Mucosa of stomach (tissue), 1 donor: Measurements from ENCODE around the gene KIF21A.

Experiments
- H3K27me3 ChIP-seq: one replicate; pipeline ENCODE4 v1.7.0; 2013; ENCODE audit warnings: mild to moderate bottlenecking, low read length; ENCODE audit not compliant: control insufficient read depth, insufficient read depth
- H3K36me3 ChIP-seq: one replicate; pipeline ENCODE4 v1.7.0; 2013; ENCODE audit warnings: low read length; ENCODE audit not compliant: control insufficient read depth, insufficient read depth
- H3K4me1 ChIP-seq: one replicate; pipeline ENCODE4 v1.7.0; 2013; ENCODE audit warnings: mild to moderate bottlenecking, low read length; ENCODE audit not compliant: control insufficient read depth, insufficient read depth
- H3K4me3 ChIP-seq: one replicate; pipeline ENCODE4 v1.7.0; 2013; ENCODE audit warnings: low read length
- H3K9ac ChIP-seq: one replicate; pipeline ENCODE4 v1.7.0; 2013; ENCODE audit warnings: mild to moderate bottlenecking, low read length, moderate library complexity
- H3K9me3 ChIP-seq: one replicate; pipeline ENCODE4 v1.7.0; 2013; ENCODE audit warnings: mild to moderate bottlenecking, low read length, moderate library complexity; ENCODE audit not compliant: control insufficient read depth
- donor health status: Pancreatic carcinoma.

KIF21A gene

DNA sequence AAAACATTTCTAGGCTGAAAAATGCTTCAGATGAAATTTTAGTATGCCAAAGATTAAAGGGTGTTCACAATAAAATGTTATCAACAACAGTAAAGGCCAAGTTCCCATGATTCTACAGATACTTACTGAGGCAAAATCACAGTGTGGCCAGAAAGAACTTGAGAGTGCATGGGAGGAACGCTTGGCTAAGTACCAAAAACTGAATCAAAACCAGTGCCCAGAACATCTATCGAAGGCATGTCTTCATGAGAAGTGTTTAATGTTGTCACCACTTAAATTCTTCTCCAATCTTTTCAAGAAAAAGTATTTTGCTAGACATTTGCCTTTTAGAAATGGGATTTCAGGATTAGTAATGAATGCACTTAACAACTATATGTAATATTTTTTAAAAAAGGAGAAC is 41.5 kb downstream of the KIF21A start:
- H3K9ac ChIP-seq = no peak overlapping the region
- H3K27me3 ChIP-seq = no peaks in the 10 kb centered on the region
- no peak overlapping the region for H3K4me3 ChIP-seq
- no peaks in the 10 kb centered on the region for H3K4me1 ChIP-seq
- H3K36me3 ChIP-seq = no peaks in the 10 kb centered on the region
- no peaks in the 10 kb centered on the region for H3K9me3 ChIP-seq

DNA sequence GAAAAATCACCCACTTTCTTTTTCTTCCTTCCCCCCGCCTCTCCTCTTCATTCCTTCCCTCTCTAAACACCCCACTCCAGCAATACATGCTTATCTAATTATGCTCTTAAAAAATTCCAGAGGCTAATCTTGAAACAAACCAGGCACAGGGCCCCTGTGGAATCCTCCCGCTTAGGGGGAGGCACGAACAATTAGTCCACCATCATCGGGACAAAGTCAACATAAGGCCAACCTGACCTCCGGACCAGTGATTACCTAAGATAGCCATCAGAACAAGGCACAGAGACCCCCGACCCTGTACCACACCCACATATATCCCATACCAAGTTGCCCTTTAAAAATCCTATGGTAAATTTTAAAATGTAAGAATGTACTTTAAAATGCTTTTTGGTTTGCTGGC is 47.1 kb downstream of the KIF21A start:
- no peaks in the 10 kb centered on the region for H3K27me3 ChIP-seq
- H3K36me3 ChIP-seq = no peaks in the 10 kb centered on the region
- no peak overlapping the region for H3K4me3 ChIP-seq
- H3K9me3 ChIP-seq = no peaks in the 10 kb centered on the region
- peaks cover 6% of the 10 kb centered on the region for H3K4me1 ChIP-seq
- no peak overlapping the region for H3K9ac ChIP-seq

DNA sequence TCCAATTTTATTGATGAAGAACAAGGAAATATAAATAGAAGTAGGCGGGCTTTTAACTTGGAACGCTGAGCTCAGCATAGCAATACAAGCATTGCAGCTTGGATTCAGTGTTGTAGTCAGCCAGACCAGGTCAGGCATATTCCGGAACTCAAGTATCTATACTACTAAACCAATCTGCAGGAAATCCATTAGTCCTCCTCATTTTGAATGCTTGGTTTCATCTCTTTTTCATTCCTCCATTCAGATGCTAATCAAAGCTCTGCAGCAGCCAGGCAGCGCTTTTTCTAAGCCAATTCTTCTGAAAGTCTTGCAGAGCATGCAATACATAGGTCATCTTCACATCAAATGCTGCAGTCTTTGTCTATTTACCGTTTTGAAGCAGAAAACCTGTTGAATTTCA is 49.0 kb downstream of the KIF21A start:
- H3K9ac ChIP-seq = no peak overlapping the region
- H3K27me3 ChIP-seq = no peaks in the 10 kb centered on the region
- peaks cover 6% of the 10 kb centered on the region for H3K4me1 ChIP-seq
- no peaks in the 10 kb centered on the region for H3K9me3 ChIP-seq
- H3K4me3 ChIP-seq = no peak overlapping the region
- H3K36me3 ChIP-seq = no peaks in the 10 kb centered on the region

DNA sequence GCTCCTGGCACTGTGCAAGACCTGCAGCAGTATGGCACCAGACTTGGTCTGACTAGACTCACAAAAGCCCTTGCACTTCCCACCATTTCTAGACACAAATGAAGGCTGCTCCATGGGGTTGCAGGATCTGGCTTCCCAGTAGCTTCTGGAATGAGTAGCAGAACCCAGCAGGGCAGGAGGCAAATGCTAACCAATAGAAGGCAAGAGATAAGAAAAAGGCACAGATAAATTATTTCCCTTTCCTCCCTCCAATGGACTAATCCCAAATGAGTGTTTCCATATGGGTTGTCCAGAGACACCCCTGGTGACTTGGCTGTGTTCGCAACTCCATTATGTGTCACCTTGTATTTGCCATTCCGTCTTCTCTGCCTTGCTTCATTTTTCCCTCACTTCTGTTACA is 49.7 kb downstream of the KIF21A start:
- H3K27me3 ChIP-seq = no peaks in the 10 kb centered on the region
- H3K4me1 ChIP-seq = peaks cover 6% of the 10 kb centered on the region
- no peaks in the 10 kb centered on the region for H3K36me3 ChIP-seq
- no peak overlapping the region for H3K9ac ChIP-seq
- no peaks in the 10 kb centered on the region for H3K9me3 ChIP-seq
- H3K4me3 ChIP-seq = no peak overlapping the region

DNA sequence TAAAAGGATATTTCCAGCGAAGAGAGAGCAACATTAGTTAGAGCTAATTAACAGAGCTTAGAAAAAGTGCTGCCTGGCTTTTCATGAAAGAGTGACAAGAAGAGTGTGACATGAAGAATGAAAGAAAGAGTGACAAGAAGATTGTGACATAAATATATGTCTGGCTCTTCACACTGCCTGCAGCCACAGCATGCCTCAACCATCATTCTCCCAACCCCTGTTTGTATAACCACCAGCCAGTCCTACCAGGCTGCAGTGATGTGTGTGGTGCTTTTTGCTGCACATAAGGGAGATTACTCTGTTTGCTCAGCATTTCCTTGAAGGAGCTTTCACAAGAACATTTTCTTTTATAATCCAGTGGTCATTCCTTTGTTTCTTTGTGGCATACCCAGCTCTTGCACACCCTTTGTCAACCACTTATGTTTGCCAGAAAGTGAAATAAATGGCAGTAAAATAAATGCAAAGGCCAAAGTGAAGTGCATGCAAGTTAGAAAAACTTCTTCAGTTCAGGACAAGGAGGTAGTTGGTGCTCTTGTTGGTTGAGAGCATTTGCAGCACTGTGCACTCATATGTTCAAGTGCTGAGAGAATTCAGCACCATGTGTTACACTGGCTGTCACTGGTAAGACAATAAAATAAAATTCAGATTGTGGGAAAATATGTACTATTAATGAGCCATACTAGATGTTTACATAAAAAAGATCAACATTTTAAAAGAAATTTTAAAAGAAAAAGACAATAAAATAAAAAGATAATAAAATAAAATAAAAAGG is 50.6 kb downstream of the KIF21A start:
- H3K4me1 ChIP-seq = peaks cover 6% of the 10 kb centered on the region
- H3K9ac ChIP-seq = no peak overlapping the region
- no peaks in the 10 kb centered on the region for H3K27me3 ChIP-seq
- no peaks in the 10 kb centered on the region for H3K9me3 ChIP-seq
- no peak overlapping the region for H3K4me3 ChIP-seq
- no peaks in the 10 kb centered on the region for H3K36me3 ChIP-seq

DNA sequence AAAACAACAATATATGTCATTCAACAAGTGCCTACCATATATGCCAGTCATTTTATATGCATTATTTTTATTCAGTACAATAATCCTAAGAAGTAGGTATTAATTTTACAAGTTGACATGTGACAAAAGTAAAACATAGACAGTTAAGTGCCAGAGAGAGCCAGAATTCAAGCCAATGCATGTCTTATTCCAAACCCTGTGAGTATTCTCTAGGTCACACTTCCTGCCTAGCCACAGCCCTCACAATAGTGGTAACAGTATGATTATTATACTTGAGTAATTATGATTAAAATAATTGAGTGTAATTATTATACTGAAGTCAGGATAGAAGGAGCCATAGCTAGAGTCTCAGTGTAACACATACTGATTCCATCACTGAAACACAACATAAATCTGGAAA is 52.2 kb downstream of the KIF21A start:
- H3K9ac ChIP-seq = no peak overlapping the region
- H3K4me3 ChIP-seq = no peak overlapping the region
- no peaks in the 10 kb centered on the region for H3K27me3 ChIP-seq
- no peaks in the 10 kb centered on the region for H3K36me3 ChIP-seq
- H3K4me1 ChIP-seq = peaks cover 6% of the 10 kb centered on the region
- H3K9me3 ChIP-seq = no peaks in the 10 kb centered on the region

DNA sequence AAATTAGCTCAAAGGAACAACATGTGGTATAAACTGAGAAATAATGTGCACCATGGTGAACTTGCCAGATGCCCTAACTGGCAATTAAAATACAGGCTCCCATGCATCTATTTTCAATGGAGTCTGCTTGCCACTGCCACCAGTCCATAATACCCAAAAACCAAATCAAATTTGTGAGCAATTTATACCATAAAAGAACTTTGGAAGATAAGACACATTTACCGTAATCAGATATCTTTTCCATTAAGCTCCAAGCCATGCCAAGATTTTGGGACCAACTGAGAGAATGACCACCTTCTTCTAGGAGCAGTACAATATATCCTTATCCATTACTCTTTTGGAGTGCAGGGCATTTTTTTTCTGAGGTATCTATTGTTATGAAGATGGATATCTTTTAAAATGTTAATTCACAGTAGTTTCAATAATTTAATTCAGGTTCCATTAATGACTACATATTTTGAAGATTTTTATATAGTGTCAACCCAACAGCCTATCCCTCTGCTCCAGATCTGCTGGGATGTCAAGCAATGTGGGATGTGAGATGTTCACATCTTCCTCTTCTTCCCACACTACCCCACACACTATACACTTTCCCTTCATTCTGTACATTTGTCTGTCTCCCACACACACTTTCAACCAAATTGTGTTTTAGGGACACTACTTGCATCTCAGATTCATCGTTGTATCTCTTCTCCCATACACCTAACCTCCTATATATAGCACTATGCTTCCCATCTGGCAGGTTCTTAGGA is 53.3 kb downstream of the KIF21A start:
- H3K9ac ChIP-seq = no peak overlapping the region
- no peaks in the 10 kb centered on the region for H3K36me3 ChIP-seq
- H3K4me1 ChIP-seq = peaks cover 6% of the 10 kb centered on the region

DNA sequence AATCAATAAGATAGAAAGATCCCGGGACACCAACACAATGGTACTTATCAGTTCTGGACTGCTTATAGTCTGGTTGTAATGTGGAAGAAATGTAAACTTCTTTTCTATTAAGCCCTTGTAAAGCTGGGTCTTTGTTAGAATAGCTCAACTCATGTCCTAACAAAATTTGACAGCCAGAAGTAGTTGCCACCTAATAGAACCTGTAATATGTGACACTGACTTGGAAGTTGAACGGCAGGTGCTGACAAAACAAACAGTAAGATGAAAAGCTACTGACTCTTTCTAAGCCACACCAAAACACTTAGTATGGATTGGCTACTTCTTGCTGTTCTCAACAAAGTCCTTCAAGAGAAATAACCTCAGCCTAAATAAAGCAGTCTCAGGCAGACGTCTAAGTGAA is 56.6 kb downstream of the KIF21A start:
- H3K4me1 ChIP-seq = no peaks in the 10 kb centered on the region
- no peak overlapping the region for H3K4me3 ChIP-seq
- H3K36me3 ChIP-seq = no peaks in the 10 kb centered on the region
- H3K9ac ChIP-seq = no peak overlapping the region
- H3K9me3 ChIP-seq = no peaks in the 10 kb centered on the region
- H3K27me3 ChIP-seq = no peaks in the 10 kb centered on the region

More for the DNA sequence above, 53.3 kb downstream of the KIF21A start:
- H3K9me3 ChIP-seq = no peaks in the 10 kb centered on the region
- H3K4me3 ChIP-seq = no peak overlapping the region
- no peaks in the 10 kb centered on the region for H3K27me3 ChIP-seq

DNA sequence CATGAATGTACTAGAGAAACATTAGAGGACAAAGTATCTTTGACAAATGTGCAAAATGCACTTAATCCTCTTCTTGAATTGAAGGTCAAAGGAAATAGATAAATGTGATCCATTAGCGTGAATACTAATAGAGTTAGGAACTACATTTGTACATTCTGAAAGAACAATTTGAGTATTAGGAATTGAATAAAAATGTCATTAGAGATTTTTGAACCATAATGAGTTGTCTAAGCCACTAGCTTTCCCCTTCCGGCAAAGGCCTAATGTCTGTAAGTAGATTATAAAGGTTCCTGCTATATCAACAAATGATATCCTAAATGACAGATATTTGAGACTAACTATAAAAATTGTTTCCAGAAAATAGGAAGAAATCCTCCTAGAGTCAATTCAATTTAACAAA is 59.8 kb downstream of the KIF21A start:
- H3K36me3 ChIP-seq = no peaks in the 10 kb centered on the region
- no peak overlapping the region for H3K9ac ChIP-seq
- H3K27me3 ChIP-seq = no peaks in the 10 kb centered on the region
- no peak overlapping the region for H3K4me3 ChIP-seq
- no peaks in the 10 kb centered on the region for H3K9me3 ChIP-seq
- no peaks in the 10 kb centered on the region for H3K4me1 ChIP-seq

DNA sequence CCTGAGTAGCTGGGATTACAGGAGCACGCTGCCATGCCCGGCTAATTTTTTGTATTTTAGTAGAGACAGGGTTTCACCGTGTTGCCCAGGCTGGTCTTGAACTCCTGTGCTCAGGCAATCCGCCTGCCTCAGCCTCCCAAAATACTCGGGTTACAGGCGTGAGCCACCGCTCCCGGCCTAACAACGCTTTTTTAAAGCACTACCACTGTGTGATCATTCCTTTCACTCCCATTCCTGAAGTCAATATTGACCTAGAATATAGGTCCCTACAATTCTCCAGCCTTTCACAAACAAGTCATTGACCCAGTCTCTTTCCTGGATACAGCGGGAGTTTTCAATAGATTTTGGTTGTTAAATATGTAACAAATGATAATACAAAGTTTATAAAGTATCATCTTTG is 62.8 kb downstream of the KIF21A start:
- no peaks in the 10 kb centered on the region for H3K36me3 ChIP-seq
- H3K9me3 ChIP-seq = no peaks in the 10 kb centered on the region
- no peak overlapping the region for H3K9ac ChIP-seq
- H3K27me3 ChIP-seq = no peaks in the 10 kb centered on the region
- H3K4me1 ChIP-seq = no peaks in the 10 kb centered on the region
- no peak overlapping the region for H3K4me3 ChIP-seq

DNA sequence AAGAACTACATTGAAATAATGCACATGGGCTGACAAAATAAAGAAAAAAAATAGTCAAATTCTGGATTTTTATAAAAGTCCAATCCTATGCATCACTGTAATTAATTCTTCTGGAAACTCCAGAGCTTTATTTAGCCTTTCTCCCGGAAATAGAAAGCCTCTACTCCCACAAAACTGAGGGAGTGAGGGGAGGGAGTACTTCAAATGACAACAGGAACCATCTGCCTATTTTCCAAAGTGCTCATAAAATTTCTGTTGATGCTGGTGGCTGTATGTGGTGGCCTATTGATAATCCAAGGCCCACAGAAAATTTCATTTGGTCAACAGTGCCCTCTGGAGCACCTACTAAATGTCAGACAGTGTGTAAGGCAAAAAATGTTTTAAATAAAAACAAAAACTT is 64.6 kb downstream of the KIF21A start:
- no peaks in the 10 kb centered on the region for H3K9me3 ChIP-seq
- no peaks in the 10 kb centered on the region for H3K27me3 ChIP-seq
- H3K4me1 ChIP-seq = no peaks in the 10 kb centered on the region
- no peak overlapping the region for H3K4me3 ChIP-seq
- H3K9ac ChIP-seq = no peak overlapping the region
- H3K36me3 ChIP-seq = no peaks in the 10 kb centered on the region

DNA sequence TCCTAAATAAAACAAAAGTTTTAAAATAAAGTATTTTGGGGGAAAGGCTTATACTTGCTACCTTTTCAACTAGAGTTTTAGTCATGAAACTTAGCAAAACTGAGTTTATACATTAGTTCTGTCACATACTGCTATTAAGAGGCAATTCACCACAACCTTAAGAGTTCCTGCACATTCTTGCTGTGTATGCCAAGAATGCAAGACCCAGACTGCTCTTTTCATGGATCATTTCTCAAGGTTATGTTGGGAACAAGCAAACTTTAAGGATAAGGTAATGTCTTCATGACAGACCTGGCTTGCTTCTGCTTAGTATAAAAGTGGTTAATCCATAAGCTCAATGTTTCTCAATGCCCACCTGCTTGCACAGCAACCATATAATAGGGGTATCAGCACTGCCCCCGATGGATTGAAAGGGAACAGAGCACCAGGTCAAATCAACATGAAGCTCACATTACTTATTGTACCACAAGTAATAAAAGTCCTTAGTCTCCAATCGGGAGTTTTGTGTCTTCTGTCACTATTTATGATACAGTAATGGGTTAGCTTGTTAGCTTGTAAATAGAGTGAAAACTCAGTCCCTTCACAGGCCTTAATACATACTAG is 67.6 kb downstream of the KIF21A start:
- no peaks in the 10 kb centered on the region for H3K27me3 ChIP-seq

More for the DNA sequence above, 67.6 kb downstream of the KIF21A start:
- Histone ChIP-seq H3K4me1 (no peaks in the 10 kb centered on the region), H3K36me3 (no peaks in the 10 kb centered on the region), H3K4me3 (no peak overlapping the region), H3K9me3 (no peaks in the 10 kb centered on the region), H3K9ac (no peak overlapping the region)
